Nephron progenitor cell (in vitro differentiated cells): ENCODE data around the gene HOXD8.
A peak's percentile ranks its signal among the peaks of the same experiment; 100 is the strongest.

Experiments used
- DNase-seq: peaks from one replicate; pipeline ENCODE4 v3.0.0; 2021
- H3K27ac Mint-ChIP-seq: 2 replicates; pipeline ENCODE4 v1.8.0; 2021; ENCODE audit warnings: mild to moderate bottlenecking, moderate library complexity, mixed read lengths
- H3K27me3 Mint-ChIP-seq: 2 replicates; pipeline ENCODE4 v1.8.0; 2021; ENCODE audit warnings: mild to moderate bottlenecking, low read depth, mixed read lengths; ENCODE audit not compliant: poor library complexity
- H3K36me3 Mint-ChIP-seq: 2 replicates; pipeline ENCODE4 v1.8.0; 2021; ENCODE audit warnings: low read depth, mixed read lengths
- H3K4me1 Mint-ChIP-seq: 2 replicates; pipeline ENCODE4 v1.8.0; 2021; ENCODE audit warnings: mixed read lengths
- H3K4me3 Mint-ChIP-seq: 2 replicates; pipeline ENCODE4 v1.8.0; 2021; ENCODE audit warnings: mild to moderate bottlenecking, moderate library complexity, mixed read lengths
- H3K9me3 Mint-ChIP-seq: 2 replicates; pipeline ENCODE4 v1.8.0; 2021; ENCODE audit warnings: mild to moderate bottlenecking, moderate library complexity, mixed read lengths
- CTCF ChIP-seq: fragments of 200-600 bp; sonication (generic); IDR thresholded peaks from 2 replicates; pipeline ENCODE4 v1.5.0; 2021; ENCODE audit warnings: antibody characterized with exemption

Gene HOXD8

GRCh38 chr2:176094349-176094748 is 35.2 kb upstream of the HOXD8 start:
- DNase-seq: no peak
- H3K4me3 Mint-ChIP-seq: peak overlapping the region; percentile 68
- TF ChIP-seq CTCF: no peak
- peaks cover 42% of the 10 kb centered on the region for H3K4me1 Mint-ChIP-seq
- peaks cover 95% of the 10 kb centered on the region for H3K27me3 Mint-ChIP-seq
- no peaks in the 10 kb centered on the region for H3K36me3 Mint-ChIP-seq
- H3K9me3 Mint-ChIP-seq: peaks cover 6% of the 10 kb centered on the region
- no peak overlapping the region for H3K27ac Mint-ChIP-seq

- H3K4me1 Mint-ChIP-seq: peaks cover 46% of the 10 kb centered on the region
- peaks cover 6% of the 10 kb centered on the region for H3K9me3 Mint-ChIP-seq
- TF ChIP-seq CTCF: no peak
- peaks cover 95% of the 10 kb centered on the region for H3K27me3 Mint-ChIP-seq
- no peaks in the 10 kb centered on the region for H3K36me3 Mint-ChIP-seq
- H3K4me3 Mint-ChIP-seq: no peak overlapping the region
- no peak for DNase-seq
- no peak overlapping the region for H3K27ac Mint-ChIP-seq
Measured at GRCh38 chr2:176095421-176095820, 34.1 kb upstream of the HOXD8 start.

GRCh38 chr2:176096243-176096985 is 33.1 kb upstream of the HOXD8 start:
- Mint-ChIP-seq H3K9me3 (peaks cover 6% of the 10 kb centered on the region), H3K4me3 (peak overlapping the region; percentile 54), H3K27ac (no peak overlapping the region), H3K4me1 (peaks cover 48% of the 10 kb centered on the region), H3K27me3 (peaks cover 95% of the 10 kb centered on the region), H3K36me3 (no peaks in the 10 kb centered on the region)
- no peak for DNase-seq
- no peak for TF ChIP-seq CTCF

- Mint-ChIP-seq H3K27me3 (peaks cover 95% of the 10 kb centered on the region), H3K9me3 (peaks cover 6% of the 10 kb centered on the region), H3K36me3 (no peaks in the 10 kb centered on the region), H3K27ac (no peak overlapping the region), H3K4me3 (peak overlapping the region; percentile 60), H3K4me1 (peaks cover 48% of the 10 kb centered on the region)
- DNase-seq: peak; percentile 84
- TF ChIP-seq CTCF: peak; percentile 90
Measured at GRCh38 chr2:176096986-176097819, 32.3 kb upstream of the HOXD8 start.

- H3K4me3 Mint-ChIP-seq: peak overlapping the region; percentile 60
Measured at GRCh38 chr2:176097820-176098365, 31.6 kb upstream of the HOXD8 start.

More at GRCh38 chr2:176097820-176098365, 31.6 kb upstream of the HOXD8 start:
- Mint-ChIP-seq H3K4me1 (peaks cover 49% of the 10 kb centered on the region), H3K27me3 (peaks cover 100% of the 10 kb centered on the region), H3K27ac (no peak overlapping the region), H3K9me3 (peaks cover 6% of the 10 kb centered on the region), H3K36me3 (no peaks in the 10 kb centered on the region)
- no peak for DNase-seq
- peak; percentile 38 for TF ChIP-seq CTCF
